HL-60 (cell line): Measurements from ENCODE around the gene DRC7.

Source experiments
- CTCF ChIP-seq: IDR thresholded peaks from one replicate; pipeline ENCODE4 v1.5.1; 2011; ENCODE audit warnings: low read length, control low read depth, inconsistent platforms; ENCODE audit not compliant: insufficient read depth
- GABPA ChIP-seq: IDR thresholded peaks from 2 replicates; pipeline ENCODE4 v1.6.1; 2012; ENCODE audit warnings: low read depth
- POLR2AphosphoS5 ChIP-seq: IDR thresholded peaks from 2 replicates; pipeline ENCODE4 v1.6.1; 2012; ENCODE audit warnings: low read depth
- REST ChIP-seq: IDR thresholded peaks from 2 replicates; pipeline ENCODE4 v1.6.1; 2012; ENCODE audit warnings: low read depth; ENCODE audit not compliant: insufficient replicate concordance

GRCh38 chr16:57711346-57711745 is 16.7 kb downstream of the DRC7 start:
- TF ChIP-seq CTCF = no peak
- TF ChIP-seq REST = no peak
- no peak for TF ChIP-seq POLR2AphosphoS5
- no peak for TF ChIP-seq GABPA
